ENCODE data around the gene SERPINA6.

The SERPINA6 gene

DNA sequence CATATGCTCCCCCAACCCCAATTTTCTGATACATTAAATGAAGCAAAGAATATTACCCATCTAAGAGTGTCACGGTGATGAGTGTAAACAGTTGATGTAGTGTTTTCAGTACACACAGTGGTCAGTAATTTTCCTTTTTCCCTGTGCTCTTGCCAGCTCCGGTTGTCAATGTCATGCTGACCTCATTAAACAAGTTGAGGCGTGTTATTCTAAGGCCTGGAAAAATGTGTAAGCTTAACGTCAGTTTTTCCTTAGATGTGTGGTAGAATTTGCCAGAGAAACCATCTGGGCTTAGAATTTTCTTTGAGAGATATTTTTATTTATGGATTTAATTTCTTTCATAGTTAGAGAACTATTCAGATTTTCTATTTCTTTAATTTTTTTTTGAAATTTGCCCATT is 11.7 kb upstream of the SERPINA6 start:
- TF ChIP-seq, protein P1, sequence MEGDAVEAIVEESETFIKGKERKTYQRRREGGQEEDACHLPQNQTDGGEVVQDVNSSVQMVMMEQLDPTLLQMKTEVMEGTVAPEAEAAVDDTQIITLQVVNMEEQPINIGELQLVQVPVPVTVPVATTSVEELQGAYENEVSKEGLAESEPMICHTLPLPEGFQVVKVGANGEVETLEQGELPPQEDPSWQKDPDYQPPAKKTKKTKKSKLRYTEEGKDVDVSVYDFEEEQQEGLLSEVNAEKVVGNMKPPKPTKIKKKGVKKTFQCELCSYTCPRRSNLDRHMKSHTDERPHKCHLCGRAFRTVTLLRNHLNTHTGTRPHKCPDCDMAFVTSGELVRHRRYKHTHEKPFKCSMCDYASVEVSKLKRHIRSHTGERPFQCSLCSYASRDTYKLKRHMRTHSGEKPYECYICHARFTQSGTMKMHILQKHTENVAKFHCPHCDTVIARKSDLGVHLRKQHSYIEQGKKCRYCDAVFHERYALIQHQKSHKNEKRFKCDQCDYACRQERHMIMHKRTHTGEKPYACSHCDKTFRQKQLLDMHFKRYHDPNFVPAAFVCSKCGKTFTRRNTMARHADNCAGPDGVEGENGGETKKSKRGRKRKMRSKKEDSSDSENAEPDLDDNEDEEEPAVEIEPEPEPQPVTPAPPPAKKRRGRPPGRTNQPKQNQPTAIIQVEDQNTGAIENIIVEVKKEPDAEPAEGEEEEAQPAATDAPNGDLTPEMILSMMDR (conservative IDR thresholded peaks at IDR 0.05; ENCODE audit: low read length): no peak
- DNase-seq (ENCODE audit: low read depth): no peak
- H3K4me3 ChIP-seq (ENCODE audit: low read length): no peak overlapping the region

DNA sequence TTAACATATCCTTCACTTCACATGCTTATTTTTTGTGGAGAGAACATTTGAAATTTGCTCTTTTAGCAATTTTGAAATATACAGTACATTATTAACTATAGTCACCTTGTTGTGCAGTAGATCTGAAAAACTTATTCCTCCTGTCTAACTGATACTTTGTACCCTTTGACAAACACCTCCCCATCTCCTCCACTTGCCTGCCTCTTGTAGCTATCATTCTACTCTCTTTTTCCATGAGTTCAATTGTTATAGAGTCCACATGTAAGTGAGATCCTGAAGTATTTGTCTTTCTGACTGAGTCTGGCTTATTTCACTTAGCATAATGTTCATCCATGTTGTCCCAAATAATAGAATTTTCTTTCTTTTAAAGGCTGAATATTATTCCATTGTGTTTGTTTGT is 9.5 kb upstream of the SERPINA6 start:
- TF ChIP-seq, protein P1 (conservative IDR thresholded peaks at IDR 0.05; ENCODE audit: low read length): no peak
- no peak for DNase-seq (ENCODE audit: low read depth)
- no peak overlapping the region for H3K4me3 ChIP-seq (ENCODE audit: low read length)

DNA sequence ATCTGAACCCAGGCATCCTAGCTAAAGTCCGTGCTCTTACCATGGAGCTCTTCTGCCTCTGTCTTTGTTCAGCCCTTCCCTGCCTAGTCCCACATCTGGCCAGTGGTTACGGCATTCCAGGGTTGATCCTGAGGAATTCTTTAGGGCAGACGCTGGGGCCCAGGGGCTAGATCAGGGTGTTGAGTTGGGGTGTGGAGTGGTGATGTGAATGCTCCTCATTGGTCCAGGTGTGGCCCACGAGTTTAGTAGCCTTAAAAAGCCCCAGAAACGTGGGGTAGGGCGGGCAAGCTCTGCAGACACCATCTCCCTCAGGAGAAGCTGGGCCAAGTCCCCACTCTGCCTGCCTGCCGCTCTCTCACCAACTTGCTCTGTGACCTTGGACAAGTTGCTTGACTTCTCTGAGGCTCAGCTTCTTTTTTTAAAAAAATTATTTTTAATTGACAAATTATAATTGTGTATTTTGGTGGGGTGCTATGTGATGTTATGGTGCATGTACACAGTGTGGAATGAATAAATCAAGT is 9.0 kb upstream of the SERPINA6 start:
- no peak for DNase-seq (ENCODE audit: low read depth)
- no peak overlapping the region for H3K4me3 ChIP-seq (ENCODE audit: low read length)
- TF ChIP-seq, protein P1 (conservative IDR thresholded peaks at IDR 0.05; ENCODE audit: low read length): no peak

DNA sequence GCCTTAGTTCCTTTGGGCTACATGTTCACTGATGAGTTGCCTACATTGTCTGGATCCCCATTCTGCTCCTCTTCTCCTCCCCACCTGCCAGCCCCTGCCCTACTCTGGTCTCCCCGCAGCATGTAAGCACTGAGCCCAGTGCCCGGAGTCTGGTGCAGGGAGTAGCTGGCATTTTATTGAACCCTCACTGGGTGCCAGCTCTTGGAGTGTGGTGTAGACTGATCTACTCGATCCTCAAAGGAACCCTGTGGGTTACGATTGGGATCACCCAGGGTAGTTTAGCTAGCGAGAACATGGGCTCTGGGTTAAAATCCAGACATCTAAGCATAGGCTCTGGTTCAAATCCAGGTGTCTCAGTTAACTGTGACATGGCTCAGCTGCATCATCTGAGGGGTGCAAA is 8.3 kb upstream of the SERPINA6 start:
- TF ChIP-seq, protein P1 (conservative IDR thresholded peaks at IDR 0.05; ENCODE audit: low read length): no peak
- no peak for DNase-seq (ENCODE audit: low read depth)
- H3K4me3 ChIP-seq (ENCODE audit: low read length): no peak overlapping the region

DNA sequence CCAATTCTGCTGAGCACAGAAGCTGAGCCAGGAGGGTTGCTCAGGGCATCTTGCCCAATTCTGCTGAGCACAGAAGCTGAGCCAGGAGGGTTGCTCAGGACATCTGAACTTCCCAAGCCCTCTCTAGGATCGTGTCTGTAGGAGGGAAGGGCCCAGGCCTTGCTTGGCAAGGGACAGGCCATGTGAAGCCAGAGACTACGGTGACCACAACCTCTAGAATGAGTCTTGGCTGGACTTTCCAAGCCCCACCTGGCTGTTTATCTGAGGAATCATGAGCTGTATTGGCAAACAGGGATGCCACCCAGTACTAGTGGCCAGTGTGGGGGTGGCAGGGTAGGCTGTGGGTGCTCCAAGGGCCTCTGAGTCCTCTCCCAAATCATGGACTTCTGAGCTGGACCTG is 7.7 kb upstream of the SERPINA6 start:
- TF ChIP-seq, protein P1 (conservative IDR thresholded peaks at IDR 0.05; ENCODE audit: low read length): no peak
- DNase-seq (ENCODE audit: low read depth): no peak
- no peak overlapping the region for H3K4me3 ChIP-seq (ENCODE audit: low read length)

DNA sequence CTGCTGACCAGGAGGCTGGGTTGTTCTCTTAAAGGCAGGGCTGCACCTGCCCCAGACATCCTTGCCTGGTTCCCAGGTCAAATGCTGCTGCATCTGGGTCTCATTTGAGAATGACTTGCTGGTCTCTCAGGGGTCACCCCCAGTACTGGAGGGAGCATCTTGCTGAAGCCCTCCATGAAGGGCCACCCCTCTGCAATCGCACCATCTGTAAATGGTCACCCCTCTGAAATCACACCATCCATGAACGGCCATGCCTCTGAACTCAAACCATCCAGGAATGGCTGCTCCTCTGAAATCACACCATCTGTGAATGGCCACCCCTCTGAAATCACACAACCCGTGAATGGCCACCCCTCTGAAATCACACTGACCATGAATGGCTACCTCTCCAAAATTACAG is 7.3 kb upstream of the SERPINA6 start:
- no peak for DNase-seq (ENCODE audit: low read depth)
- no peak overlapping the region for H3K4me3 ChIP-seq (ENCODE audit: low read length)
- TF ChIP-seq, protein P1 (conservative IDR thresholded peaks at IDR 0.05; ENCODE audit: low read length): no peak

DNA sequence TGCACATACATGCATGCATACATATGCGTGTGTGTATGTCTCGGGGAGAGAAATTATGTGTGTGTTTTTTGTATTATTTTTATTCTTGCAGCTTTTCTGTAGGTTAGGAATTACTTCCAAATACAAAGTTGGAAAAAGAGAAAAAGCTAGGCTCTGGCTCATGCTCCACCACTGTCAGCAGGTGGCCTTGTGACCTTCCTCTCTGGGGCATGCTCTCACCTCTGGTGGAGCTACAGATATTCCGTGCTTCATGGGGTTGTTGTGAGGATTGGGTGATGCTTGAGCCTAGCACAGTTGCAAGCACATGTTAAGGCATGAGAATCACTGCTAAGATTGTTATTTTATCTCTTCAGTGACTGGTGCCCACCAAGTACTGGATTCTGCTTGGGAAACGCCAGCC is 6.7 kb upstream of the SERPINA6 start:
- TF ChIP-seq, protein P1 (conservative IDR thresholded peaks at IDR 0.05; ENCODE audit: low read length): no peak

More for the DNA sequence above, 6.7 kb upstream of the SERPINA6 start:
- H3K4me3 ChIP-seq (ENCODE audit: low read length): no peak overlapping the region
- no peak for DNase-seq (ENCODE audit: low read depth)

Data from AG10803 (cell line).